ENCODE results near the gene FAM193A. TPM values are rescaled to one million over a fixed set of nuclear protein-coding genes. Genes with fewer than 3 reads are reported as not detected.
"Not testable (repeated sequence)": the region's sequence is repeated elsewhere in the genome, so short reads cannot be mapped to it uniquely, and the experiment has no call there.

The FAM193A gene
- total RNA-seq, 1 donor from 2014 or later = 30.9 TPM

DNA sequence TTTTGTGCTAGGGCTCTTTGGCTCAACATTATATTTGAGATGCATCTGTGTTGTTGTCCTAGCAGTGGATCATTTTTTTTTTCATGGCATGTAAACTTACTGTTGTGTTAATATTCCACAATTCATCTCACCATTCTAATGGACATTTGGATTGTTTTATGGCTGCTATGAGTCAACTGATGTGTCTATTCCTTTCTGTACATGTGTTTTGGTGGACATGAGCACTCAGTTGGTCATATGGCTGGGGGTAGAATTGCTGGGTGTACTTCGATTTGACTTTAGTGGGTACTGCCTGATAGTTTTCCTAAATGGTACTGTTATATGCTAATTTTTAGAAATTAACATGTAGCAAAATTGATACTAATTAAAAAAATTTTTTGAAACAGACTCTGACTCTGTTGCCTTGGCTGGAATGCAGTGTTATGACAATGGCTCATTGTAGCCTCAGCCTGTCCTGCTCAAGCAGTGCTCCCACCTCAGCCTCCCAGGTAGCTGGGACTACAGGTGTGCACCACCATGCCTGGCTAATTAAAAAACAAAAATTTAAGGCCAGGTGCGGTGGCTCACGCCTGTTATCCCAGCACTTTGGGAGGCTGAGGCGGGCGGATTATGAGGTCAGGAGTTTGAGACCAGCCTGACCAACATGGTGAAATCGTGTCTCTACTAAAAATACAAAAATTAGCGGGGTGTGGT, 9.0 kb downstream of the FAM193A start:
- TF ChIP-seq, protein P1, sequence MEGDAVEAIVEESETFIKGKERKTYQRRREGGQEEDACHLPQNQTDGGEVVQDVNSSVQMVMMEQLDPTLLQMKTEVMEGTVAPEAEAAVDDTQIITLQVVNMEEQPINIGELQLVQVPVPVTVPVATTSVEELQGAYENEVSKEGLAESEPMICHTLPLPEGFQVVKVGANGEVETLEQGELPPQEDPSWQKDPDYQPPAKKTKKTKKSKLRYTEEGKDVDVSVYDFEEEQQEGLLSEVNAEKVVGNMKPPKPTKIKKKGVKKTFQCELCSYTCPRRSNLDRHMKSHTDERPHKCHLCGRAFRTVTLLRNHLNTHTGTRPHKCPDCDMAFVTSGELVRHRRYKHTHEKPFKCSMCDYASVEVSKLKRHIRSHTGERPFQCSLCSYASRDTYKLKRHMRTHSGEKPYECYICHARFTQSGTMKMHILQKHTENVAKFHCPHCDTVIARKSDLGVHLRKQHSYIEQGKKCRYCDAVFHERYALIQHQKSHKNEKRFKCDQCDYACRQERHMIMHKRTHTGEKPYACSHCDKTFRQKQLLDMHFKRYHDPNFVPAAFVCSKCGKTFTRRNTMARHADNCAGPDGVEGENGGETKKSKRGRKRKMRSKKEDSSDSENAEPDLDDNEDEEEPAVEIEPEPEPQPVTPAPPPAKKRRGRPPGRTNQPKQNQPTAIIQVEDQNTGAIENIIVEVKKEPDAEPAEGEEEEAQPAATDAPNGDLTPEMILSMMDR (IDR thresholded peaks at IDR 0.05) = no peak
- H3K27ac ChIP-seq = no peak overlapping the region
- no peaks in the 10 kb centered on the region for H3K36me3 ChIP-seq
- H3K27me3 ChIP-seq = no peaks in the 10 kb centered on the region
- no peak for DNase-seq (ENCODE audit: low spot score in 2 of 2)
- no peak overlapping the region for H3K4me3 ChIP-seq
- no peaks in the 10 kb centered on the region for H3K4me1 ChIP-seq
- intact Hi-C loops (cut with DNase I) = no loop called here
- H3K9me3 ChIP-seq = no peaks in the 10 kb centered on the region

DNA sequence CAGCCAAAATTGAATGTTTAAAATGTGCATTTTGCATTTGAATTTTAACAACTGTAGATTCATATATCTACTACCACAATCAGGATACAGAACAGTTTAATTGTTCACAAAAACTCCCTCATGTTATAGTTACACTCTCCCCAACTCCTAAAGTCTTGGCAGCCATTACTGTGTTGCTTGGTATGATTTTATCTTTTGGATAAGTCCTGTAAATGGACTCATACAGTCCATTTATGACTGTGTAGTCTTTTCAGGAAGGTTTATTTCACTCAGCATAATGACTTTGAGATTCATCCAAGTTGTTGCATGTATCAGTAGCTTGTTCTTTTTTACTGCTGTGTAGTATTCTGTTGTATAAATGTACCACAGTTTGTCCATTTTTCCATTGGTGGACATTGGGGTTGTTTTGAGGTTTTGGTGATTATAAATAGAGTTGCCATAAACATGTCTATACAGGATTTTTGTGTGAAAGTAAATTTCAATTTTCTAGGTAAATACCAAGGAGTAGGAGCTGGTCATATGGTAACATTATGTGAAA, 9.9 kb downstream of the FAM193A start:
- Histone ChIP-seq H3K4me3 (no peak overlapping the region), H3K4me1 (no peaks in the 10 kb centered on the region), H3K36me3 (no peaks in the 10 kb centered on the region), H3K27me3 (no peaks in the 10 kb centered on the region), H3K9me3 (no peaks in the 10 kb centered on the region), H3K27ac (no peak overlapping the region)
- DNase-seq (ENCODE audit: low spot score in 2 of 2) = no peak
- intact Hi-C loops (cut with DNase I) = no loop called here
- TF ChIP-seq, protein P1 (IDR thresholded peaks at IDR 0.05) = no peak

DNA sequence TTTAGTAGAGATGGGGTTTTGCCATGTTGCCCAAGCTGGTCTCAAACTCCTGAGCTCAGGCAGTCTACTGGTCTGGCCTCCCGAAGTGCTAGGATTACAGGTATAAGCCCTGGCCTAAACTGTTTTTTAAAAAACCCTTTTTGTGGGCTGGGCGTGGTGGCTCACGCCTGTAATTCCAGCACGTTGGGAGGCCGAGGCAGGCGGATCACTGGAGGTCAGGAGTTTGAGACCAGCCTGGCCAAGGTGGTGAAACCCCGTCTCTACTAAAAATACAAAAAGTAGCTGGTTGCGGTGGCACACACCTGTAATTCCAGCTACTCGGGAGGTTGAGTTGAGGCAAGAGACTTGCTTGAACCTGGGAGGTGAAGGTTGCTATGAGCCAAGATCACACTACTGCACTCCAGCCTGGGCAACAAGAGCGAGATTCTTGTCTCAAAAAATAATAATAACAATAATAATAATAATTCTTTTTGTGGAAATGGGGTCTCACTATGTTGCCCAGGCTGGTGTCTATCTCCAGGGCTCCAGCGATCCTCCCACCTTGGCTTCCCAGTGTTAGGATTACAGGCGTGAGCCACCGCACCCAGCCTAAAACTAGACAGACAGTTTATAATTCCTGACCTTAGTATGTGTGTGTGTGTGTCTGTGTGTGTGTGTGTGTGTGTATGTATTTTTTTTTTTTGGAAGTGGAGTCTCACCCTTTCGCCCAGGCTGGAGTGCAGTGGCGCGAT, 10.7 kb downstream of the FAM193A start:
- H3K9me3 ChIP-seq; H3K27ac ChIP-seq; H3K36me3 ChIP-seq; H3K4me3 ChIP-seq; DNase-seq (ENCODE audit: low spot score in 2 of 2); intact Hi-C loops (cut with DNase I); H3K27me3 ChIP-seq; H3K4me1 ChIP-seq: not testable (repeated sequence)

DNA sequence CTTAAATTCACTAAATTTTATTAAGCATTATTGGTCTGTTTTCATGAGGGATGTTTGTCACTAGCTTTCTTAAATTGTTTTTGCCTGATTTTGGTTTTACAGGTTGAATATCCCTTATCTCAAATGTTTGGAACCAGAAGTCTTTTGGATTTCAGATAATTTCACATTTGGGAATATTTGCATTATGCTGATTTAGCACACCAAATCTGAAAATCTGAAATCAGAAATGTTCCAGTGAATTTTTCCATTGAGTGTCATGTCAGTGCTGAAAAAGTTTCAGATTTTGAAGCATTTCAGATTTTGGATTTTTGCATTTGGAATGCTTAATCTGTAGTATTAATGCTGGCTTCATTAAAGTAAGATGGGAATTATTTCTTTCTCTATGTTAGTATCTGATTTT, 14.7 kb downstream of the FAM193A start:
- no peak overlapping the region for H3K4me3 ChIP-seq
- H3K4me1 ChIP-seq = no peaks in the 10 kb centered on the region
- TF ChIP-seq, protein P1 (IDR thresholded peaks at IDR 0.05) = no peak

DNA sequence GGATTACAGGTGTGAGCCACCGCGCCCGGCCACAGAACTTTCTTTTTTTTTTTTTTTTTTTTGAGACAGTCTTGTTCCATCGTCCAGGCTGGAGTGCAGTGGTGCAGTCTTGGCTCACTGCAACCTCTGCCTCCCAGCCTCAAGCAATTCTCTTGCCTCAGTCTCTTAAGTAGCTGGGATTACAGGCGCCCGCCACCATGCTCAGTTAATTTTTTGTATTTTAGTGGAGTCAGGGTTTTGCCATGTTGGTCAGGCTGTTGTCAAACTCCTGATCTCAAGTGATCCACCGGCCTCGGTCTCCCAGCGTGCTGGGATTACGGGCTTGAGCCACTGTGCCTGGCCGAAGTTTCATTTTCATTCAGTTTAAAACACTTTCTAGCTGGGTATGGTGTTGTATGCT, 16.4 kb downstream of the FAM193A start:
- Histone ChIP-seq H3K27ac (no peak overlapping the region), H3K36me3 (no peaks in the 10 kb centered on the region), H3K27me3 (no peaks in the 10 kb centered on the region), H3K9me3 (no peaks in the 10 kb centered on the region), H3K4me3 (no peak overlapping the region), H3K4me1 (peaks cover 0 to 3% of the 10 kb centered on the region in 2 donors)
- TF ChIP-seq, protein P1 (IDR thresholded peaks at IDR 0.05) = no peak
- intact Hi-C loops (cut with DNase I) = no loop called here
- DNase-seq (ENCODE audit: low spot score in 2 of 2) = no peak

More for the DNA sequence above, 14.7 kb downstream of the FAM193A start:
- no peak for DNase-seq (ENCODE audit: low spot score in 2 of 2)
- no peaks in the 10 kb centered on the region for H3K9me3 ChIP-seq
- no peak overlapping the region for H3K27ac ChIP-seq
- intact Hi-C loops (cut with DNase I) = no loop called here
- H3K36me3 ChIP-seq = no peaks in the 10 kb centered on the region
- H3K27me3 ChIP-seq = no peaks in the 10 kb centered on the region

DNA sequence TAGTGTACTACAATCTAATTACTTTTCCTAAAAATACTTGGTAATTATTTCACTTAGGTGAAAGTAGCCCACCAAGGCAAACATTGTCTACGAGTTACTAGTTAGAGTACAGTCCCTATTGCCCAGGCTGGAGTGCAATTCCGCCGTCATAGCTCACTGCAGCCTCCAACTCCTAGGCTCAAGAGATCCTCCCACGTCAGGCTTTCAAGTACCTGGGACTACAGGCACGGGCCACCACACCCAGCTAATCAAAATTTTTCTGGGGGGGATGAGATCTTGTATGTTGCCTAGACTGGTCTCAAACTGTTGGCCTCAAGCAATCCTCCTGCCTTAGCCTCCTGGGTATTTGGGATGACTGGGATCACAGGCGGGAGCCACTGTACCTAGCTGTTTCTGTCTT, 21.9 kb downstream of the FAM193A start:
- Histone ChIP-seq H3K27ac (no peak overlapping the region), H3K4me1 (peaks cover 0 to 3% of the 10 kb centered on the region in 2 donors), H3K4me3 (no peak overlapping the region), H3K36me3 (peaks cover 0 to 4% of the 10 kb centered on the region in 2 donors), H3K27me3 (no peaks in the 10 kb centered on the region), H3K9me3 (no peaks in the 10 kb centered on the region)
- DNase-seq (ENCODE audit: low spot score in 2 of 2) = no peak
- TF ChIP-seq, protein P1 (IDR thresholded peaks at IDR 0.05) = no peak
- intact Hi-C loops (cut with DNase I) = no loop called here
